Measurements from ENCODE around the gene TRPM4.

Gene TRPM4

DNA sequence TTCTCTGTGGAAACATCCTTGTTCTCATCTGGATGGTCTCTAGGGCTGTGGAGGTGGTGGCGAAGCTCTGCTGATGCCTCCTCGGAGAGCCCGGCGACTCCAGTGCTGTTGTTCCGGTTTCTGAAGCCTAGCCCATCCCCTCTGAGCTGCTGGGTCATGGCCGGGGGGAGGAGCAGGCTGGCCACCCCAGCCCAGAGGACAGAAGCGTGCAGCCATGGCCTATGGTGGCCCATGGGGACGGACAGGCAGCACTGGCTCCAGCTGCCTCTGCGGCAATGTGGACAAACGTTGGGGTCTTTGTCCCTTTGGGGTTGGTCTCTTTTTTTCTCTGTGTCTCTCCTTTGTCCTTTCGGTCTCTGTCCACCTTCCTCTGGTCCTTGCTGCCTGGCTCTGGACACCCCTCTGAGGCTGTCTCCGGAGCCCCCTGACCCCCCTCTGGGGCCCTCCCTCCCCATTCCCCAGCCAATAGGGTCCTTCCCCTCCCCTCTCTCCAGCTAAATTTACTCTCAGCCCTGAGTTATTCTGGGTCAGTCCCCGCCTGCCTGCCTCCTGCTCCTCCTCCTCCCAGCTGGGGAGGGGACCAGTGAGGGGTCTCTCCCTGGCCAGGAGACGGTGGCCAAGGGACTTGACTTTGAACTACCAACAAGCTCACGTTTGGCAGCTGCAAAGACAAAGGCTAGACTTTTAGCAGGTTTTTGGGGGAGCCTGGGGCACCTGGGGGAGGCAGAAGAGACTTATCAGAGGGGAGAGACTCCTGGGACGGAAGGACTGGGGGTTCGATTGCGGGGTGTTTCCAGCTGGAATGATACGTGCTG, 2.4 kb upstream of the TRPM4 start, which contains the start of gene HRC:
HRC (minus strand) TSS at position 392 of the 815 bp plus-strand sequence; CDS start at position 233, 159 bp downstream.
- peaks cover 12% of the 10 kb centered on the region for H3K27me3 ChIP-seq (ENCODE audit: insufficient read depth, low read length, poor library complexity)
- DNase-seq: no peak
- no peak within 1 kb of the TSS for H2AFZ ChIP-seq (ENCODE audit: low read depth, low read length)
- H3K4me2 ChIP-seq (ENCODE audit: insufficient read depth, low read length): no peak within 1 kb of the TSS
- TF ChIP-seq CTCF (IDR thresholded peaks at IDR 0.05; ENCODE audit: borderline replicate concordance, extremely low read depth, low read length, poor library complexity, severe bottlenecking): no peak
- no peak for TF ChIP-seq EZH2 (IDR thresholded peaks at IDR 0.05; ENCODE audit: borderline replicate concordance, low read depth, low read length, severe bottlenecking)
- no peak within 1 kb of the TSS for H3K4me3 ChIP-seq (ENCODE audit: low read depth in 1 of 2, low read length in 2 of 2)
- no peaks in the 10 kb centered on the region; the same call in 1 of the 2 replicates for H4K20me1 ChIP-seq (ENCODE audit: insufficient read depth, low read length)
- H3K4me1 ChIP-seq (ENCODE audit: insufficient read depth, low read length): peaks cover 12% of the 10 kb centered on the region
- ATAC-seq (ENCODE audit: insufficient read depth, low read depth): no peak
- no peaks in the 10 kb centered on the region for H3K79me2 ChIP-seq (ENCODE audit: insufficient read depth, low read length)
- no peak within 1 kb of the TSS for H3K9ac ChIP-seq (ENCODE audit: low read depth, low read length)
- no peaks in the 10 kb centered on the region for H3K36me3 ChIP-seq (ENCODE audit: insufficient read depth, low read length)
- no peaks in the 10 kb centered on the region for H3K9me3 ChIP-seq (ENCODE audit: insufficient read depth, low read length, severe bottlenecking)
- no peak within 1 kb of the TSS for H3K27ac ChIP-seq (ENCODE audit: low read length)

DNA sequence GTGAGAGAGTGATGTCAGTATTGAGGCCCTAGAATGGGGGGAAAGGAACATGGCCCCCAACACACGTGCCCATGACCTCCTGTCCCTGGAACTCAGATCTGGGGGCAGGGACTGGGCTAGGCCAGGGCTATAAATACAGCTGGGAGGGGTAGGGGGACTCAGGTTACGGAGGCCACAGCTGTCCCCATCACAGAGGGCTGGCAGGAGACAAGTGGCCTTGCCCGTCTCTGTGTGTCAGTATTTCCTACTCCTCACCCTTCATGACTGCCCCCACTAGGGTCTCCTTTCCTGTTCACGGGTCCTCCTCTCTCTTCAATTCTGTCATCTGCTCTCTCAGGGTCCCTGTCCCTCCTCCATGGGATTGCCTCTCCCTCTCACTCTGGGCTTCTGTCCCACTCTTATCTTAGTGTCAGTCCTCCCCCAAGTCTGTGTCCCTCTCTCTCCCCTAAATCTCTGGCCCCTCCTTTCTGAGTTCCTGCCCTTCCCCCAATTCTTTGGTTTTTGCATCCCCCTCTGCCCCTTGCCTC, 1.7 kb upstream of the TRPM4 start:
- TF ChIP-seq EZH2 (IDR thresholded peaks at IDR 0.05; ENCODE audit: borderline replicate concordance, low read depth, low read length, severe bottlenecking) (no peak), CTCF (IDR thresholded peaks at IDR 0.05; ENCODE audit: borderline replicate concordance, extremely low read depth, low read length, poor library complexity, severe bottlenecking) (no peak)
- Histone ChIP-seq H3K4me1 (ENCODE audit: insufficient read depth, low read length) (peaks cover 7% of the 10 kb centered on the region), H2AFZ (ENCODE audit: low read depth, low read length) (no peak overlapping the region), H3K9ac (ENCODE audit: low read depth, low read length) (no peak overlapping the region), H3K9me3 (ENCODE audit: insufficient read depth, low read length, severe bottlenecking) (no peaks in the 10 kb centered on the region), H3K27ac (ENCODE audit: low read length) (no peak overlapping the region), H3K27me3 (ENCODE audit: insufficient read depth, low read length, poor library complexity) (peaks cover 12% of the 10 kb centered on the region), H3K79me2 (ENCODE audit: insufficient read depth, low read length) (no peaks in the 10 kb centered on the region), H3K36me3 (ENCODE audit: insufficient read depth, low read length) (no peaks in the 10 kb centered on the region), H4K20me1 (ENCODE audit: insufficient read depth, low read length) (no peaks in the 10 kb centered on the region; the same call in 1 of the 2 replicates), H3K4me3 (ENCODE audit: low read depth in 1 of 2, low read length in 2 of 2) (no peak overlapping the region), H3K4me2 (ENCODE audit: insufficient read depth, low read length) (no peak overlapping the region)
- DNase-seq (no peak), ATAC-seq (ENCODE audit: insufficient read depth, low read depth) (no peak)

- H3K4me2 ChIP-seq (ENCODE audit: insufficient read depth, low read length): no peak overlapping the region
- H3K79me2 ChIP-seq (ENCODE audit: insufficient read depth, low read length): no peaks in the 10 kb centered on the region
- ATAC-seq (ENCODE audit: insufficient read depth, low read depth): no peak
- no peaks in the 10 kb centered on the region for H4K20me1 ChIP-seq (ENCODE audit: insufficient read depth, low read length)
- peaks cover 12% of the 10 kb centered on the region for H3K27me3 ChIP-seq (ENCODE audit: insufficient read depth, low read length, poor library complexity)
- no peaks in the 10 kb centered on the region for H3K36me3 ChIP-seq (ENCODE audit: insufficient read depth, low read length)
- H3K4me3 ChIP-seq (ENCODE audit: low read depth in 1 of 2, low read length in 2 of 2): no peak overlapping the region
- H3K4me1 ChIP-seq (ENCODE audit: insufficient read depth, low read length): peaks cover 7% of the 10 kb centered on the region
- H3K9me3 ChIP-seq (ENCODE audit: insufficient read depth, low read length, severe bottlenecking): no peaks in the 10 kb centered on the region
- H3K27ac ChIP-seq (ENCODE audit: low read length): no peak overlapping the region
- H2AFZ ChIP-seq (ENCODE audit: low read depth, low read length): no peak overlapping the region
- TF ChIP-seq EZH2 (IDR thresholded peaks at IDR 0.05; ENCODE audit: borderline replicate concordance, low read depth, low read length, severe bottlenecking) (no peak), CTCF (IDR thresholded peaks at IDR 0.05; ENCODE audit: borderline replicate concordance, extremely low read depth, low read length, poor library complexity, severe bottlenecking) (no peak)
- H3K9ac ChIP-seq (ENCODE audit: low read depth, low read length): no peak overlapping the region
- no peak for DNase-seq
These were observed 3.0 kb downstream of the TRPM4 start for GRCh38 chr19:49160450-49161189.

All from DND-41 (cell line).